Measurements from ENCODE around the gene PTRH2. TPM values are rescaled to one million over a fixed set of nuclear protein-coding genes. Genes with fewer than 3 reads are reported as not detected.

The PTRH2 gene
- total and polyA plus RNA-seq, 2 of the 8 experiments (the other 6 are each of a cell fraction or from before 2014, with no cell fraction given), result 39.4 to 43.2 TPM

- DNase-seq (ENCODE audit: low read depth in 1 of 2, low spot score in 2 of 2) (no peak), FAIRE-seq (no peak)
- H3K27me3 ChIP-seq (replicated peaks in 1 of 4; ENCODE audit: control insufficient read depth in 3 of 4, extremely low read depth in 1 of 4, insufficient read depth in 3 of 4, low read length in 3 of 4), result no peaks in the 10 kb centered on the region
- no peaks in the 10 kb centered on the region for H3K23me2 ChIP-seq (ENCODE audit: low read depth, low read length)
- no peak overlapping the region for H2BK15ac ChIP-seq (ENCODE audit: low read length)
- no peak overlapping the region for H2AK5ac ChIP-seq (ENCODE audit: low read depth, low read length)
- no peaks in the 10 kb centered on the region for H3K4me1 ChIP-seq (replicated peaks in 1 of 4; ENCODE audit: control insufficient read depth in 3 of 4, insufficient read depth in 4 of 4, low read length in 3 of 4)
- H3K9ac ChIP-seq (replicated peaks in 1 of 4; ENCODE audit: extremely low read depth in 1 of 4, low read depth in 3 of 4, low read length in 3 of 4), result no peak overlapping the region
- no peak overlapping the region for H2AFZ ChIP-seq (ENCODE audit: low read length)
- H3K79me2 ChIP-seq (ENCODE audit: control insufficient read depth in 1 of 2, insufficient read depth in 2 of 2, low read length in 2 of 2), result peaks cover 0 to 6% of the 10 kb centered on the region in 2 experiments; a peak in 1 of 4 replicates
- H3K14ac ChIP-seq (ENCODE audit: insufficient read length), result no peak overlapping the region
- H4K8ac ChIP-seq (ENCODE audit: extremely low read depth, insufficient read depth, low read length), result no peak overlapping the region
- no peak overlapping the region for H3K4me3 ChIP-seq (ENCODE audit: extremely low read depth in 1 of 4, insufficient read depth in 2 of 4, low read depth in 3 of 4, low read length in 4 of 4)
- H2BK120ac ChIP-seq (replicated peaks; ENCODE audit: low read depth, low read length), result no peak overlapping the region
- H3K4ac ChIP-seq (replicated peaks; ENCODE audit: insufficient read length, low read depth, low read length), result no peak overlapping the region
- peaks cover 0 to 2% of the 10 kb centered on the region in 2 experiments for H4K20me1 ChIP-seq (replicated peaks in 1 of 2; ENCODE audit: control insufficient read depth in 1 of 2, insufficient read depth in 2 of 2, low read length in 2 of 2)
- 93% methylated on average over 1 of the region's 1 CpG; no CpG with 5 or more reads in 1 of the 2 experiments for WGBS, 2 experiments (ENCODE audit: extremely low coverage in 1 of 2, insufficient coverage in 1 of 2, insufficient read length in 1 of 2, insufficient replicate concordance in 2 of 2, low coverage in 1 of 2, low lambda C conversion rate in 2 of 2, missing lambda C conversion rate in 1 of 2)
- H3K23ac ChIP-seq (ENCODE audit: insufficient read length), result no peak overlapping the region
- H2BK5ac ChIP-seq (ENCODE audit: low read depth, low read length), result no peak overlapping the region
- no peak overlapping the region for H4K5ac ChIP-seq (ENCODE audit: insufficient read length, low read depth, low read length)
- ChIA-PET POLR2A (ENCODE audit: partially characterized antibody) (no interaction called here), CTCF (ENCODE audit: partially characterized antibody) (no interaction called here)
- H3K36me3 ChIP-seq (ENCODE audit: control insufficient read depth in 2 of 4, insufficient read depth in 4 of 4, low read length in 3 of 4), result no peaks in the 10 kb centered on the region
- H3K4me2 ChIP-seq (ENCODE audit: insufficient read depth in 1 of 2, low read depth in 2 of 2, low read length in 2 of 2), result no peak overlapping the region
- H2BK20ac ChIP-seq (ENCODE audit: low read length), result no peak overlapping the region
- no peak overlapping the region for H3K27ac ChIP-seq (ENCODE audit: low read depth, low read length)
- H3K79me1 ChIP-seq (ENCODE audit: low read depth, low read length), result no peaks in the 10 kb centered on the region; the same call in 1 of the 2 replicates
- no peak overlapping the region for H4K91ac ChIP-seq (replicated peaks; ENCODE audit: insufficient read length, low read length)
- H3K9me3 ChIP-seq (ENCODE audit: insufficient read depth in 2 of 2, low read depth in 1 of 2, low read length in 1 of 2), result no peaks in the 10 kb centered on the region
- H3K18ac ChIP-seq (ENCODE audit: extremely low read depth, low read length), result no peak overlapping the region
- no peak overlapping the region for H2BK12ac ChIP-seq (ENCODE audit: low read depth, low read length)
- H3K56ac ChIP-seq (replicated peaks; ENCODE audit: insufficient read length, low read depth, low read length), result no peak overlapping the region
- TF ChIP-seq TEAD4 (IDR thresholded peaks at IDR 0.05; ENCODE audit: low read depth, low read length) (no peak), MAX (IDR thresholded peaks at IDR 0.05) (no peak), PHF8 (conservative IDR thresholded peaks at IDR 0.05; ENCODE audit: low read depth, low read length) (no peak), HDAC2 (IDR thresholded peaks at IDR 0.05; ENCODE audit: borderline replicate concordance in 1 of 2, low read depth in 2 of 2, low read length in 2 of 2) (no peak), HDAC6 (IDR thresholded peaks at IDR 0.05; ENCODE audit: low read depth, low read length) (no peak), RNF2 (IDR thresholded peaks at IDR 0.05; ENCODE audit: borderline replicate concordance, low read depth, low read length, missing control alignments, poor library complexity, severe bottlenecking) (no peak), SRF (IDR thresholded peaks at IDR 0.05; ENCODE audit: low read depth, low read length) (no peak), RBBP5 (IDR thresholded peaks at IDR 0.05; ENCODE audit: borderline replicate concordance, low read depth, low read length) (no peak), CHD1 (IDR thresholded peaks at IDR 0.05; ENCODE audit: low read depth, low read length) (no peak), POU5F1 (IDR thresholded peaks at IDR 0.05; ENCODE audit: low read depth, low read length) (no peak), JUND (IDR thresholded peaks at IDR 0.05; ENCODE audit: low read length) (no peak)
- TF ChIP-seq, protein P1, sequence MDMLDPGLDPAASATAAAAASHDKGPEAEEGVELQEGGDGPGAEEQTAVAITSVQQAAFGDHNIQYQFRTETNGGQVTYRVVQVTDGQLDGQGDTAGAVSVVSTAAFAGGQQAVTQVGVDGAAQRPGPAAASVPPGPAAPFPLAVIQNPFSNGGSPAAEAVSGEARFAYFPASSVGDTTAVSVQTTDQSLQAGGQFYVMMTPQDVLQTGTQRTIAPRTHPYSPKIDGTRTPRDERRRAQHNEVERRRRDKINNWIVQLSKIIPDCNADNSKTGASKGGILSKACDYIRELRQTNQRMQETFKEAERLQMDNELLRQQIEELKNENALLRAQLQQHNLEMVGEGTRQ (IDR thresholded peaks at IDR 0.05; ENCODE audit: low read length), result no peak
These were observed 23.1 kb upstream of the PTRH2 start for GRCh38 chr17:59730268-59730834.

Data from H1 (cell line).